ENCODE results near the gene DDX39B.
"Not testable (repeated sequence)": the region's sequence is repeated elsewhere in the genome, so short reads cannot be mapped to it uniquely, and the experiment has no call there.

The DDX39B gene

GRCh38 chr6:31489086-31489485, 52.7 kb downstream of the DDX39B start:
- no peak for TF ChIP-seq REST (IDR thresholded peaks at IDR 0.05; ENCODE audit: insufficient replicate concordance, low read depth)
- TF ChIP-seq POLR2AphosphoS5 (IDR thresholded peaks at IDR 0.05; ENCODE audit: low read depth), result no peak
- no peak for TF ChIP-seq GABPA (IDR thresholded peaks at IDR 0.05; ENCODE audit: low read depth)
- no peak for TF ChIP-seq SPI1 (IDR thresholded peaks at IDR 0.05; ENCODE audit: borderline replicate concordance, low read depth)
- TF ChIP-seq CTCF (IDR thresholded peaks at IDR 0.05; ENCODE audit: insufficient read depth, low read length), result no peak
- no peak overlapping the region for H3K27ac ChIP-seq (replicated peaks)
- no peak for DNase-seq (ENCODE audit: low read depth in 1 of 2, low spot score in 1 of 2)
- H3K27me3 ChIP-seq (ENCODE audit: insufficient read depth, poor library complexity, severe bottlenecking), result no peaks in the 10 kb centered on the region
- no peak overlapping the region for H3K4me3 ChIP-seq (replicated peaks; ENCODE audit: insufficient read depth, low read length)

- not testable (repeated sequence) for H3K27me3 ChIP-seq (ENCODE audit: insufficient read depth, poor library complexity, severe bottlenecking); H3K4me3 ChIP-seq (replicated peaks; ENCODE audit: insufficient read depth, low read length); H3K27ac ChIP-seq (replicated peaks); DNase-seq (ENCODE audit: low read depth in 1 of 2, low spot score in 1 of 2)
Measured at GRCh38 chr6:31487674-31488073, 54.1 kb downstream of the DDX39B start.

GRCh38 chr6:31486065-31486837, 55.6 kb downstream of the DDX39B start:
- H3K27ac ChIP-seq (replicated peaks); DNase-seq (ENCODE audit: low read depth in 1 of 2, low spot score in 1 of 2); H3K4me3 ChIP-seq (replicated peaks; ENCODE audit: insufficient read depth, low read length); H3K27me3 ChIP-seq (ENCODE audit: insufficient read depth, poor library complexity, severe bottlenecking): not testable (repeated sequence)

- H3K27me3 ChIP-seq (ENCODE audit: insufficient read depth, poor library complexity, severe bottlenecking), result no peaks in the 10 kb centered on the region
- no peak overlapping the region for H3K4me3 ChIP-seq (replicated peaks; ENCODE audit: insufficient read depth, low read length)
- H3K27ac ChIP-seq (replicated peaks), result no peak overlapping the region
- DNase-seq (ENCODE audit: low read depth in 1 of 2, low spot score in 1 of 2), result no peak
- TF ChIP-seq SPI1 (IDR thresholded peaks at IDR 0.05; ENCODE audit: borderline replicate concordance, low read depth), result no peak
- TF ChIP-seq POLR2AphosphoS5 (IDR thresholded peaks at IDR 0.05; ENCODE audit: low read depth), result no peak
- no peak for TF ChIP-seq GABPA (IDR thresholded peaks at IDR 0.05; ENCODE audit: low read depth)
- no peak for TF ChIP-seq REST (IDR thresholded peaks at IDR 0.05; ENCODE audit: insufficient replicate concordance, low read depth)
- no peak for TF ChIP-seq CTCF (IDR thresholded peaks at IDR 0.05; ENCODE audit: insufficient read depth, low read length)
Measured at GRCh38 chr6:31485055-31485454, 56.7 kb downstream of the DDX39B start.

- no peak for DNase-seq (ENCODE audit: low read depth in 1 of 2, low spot score in 1 of 2)
- TF ChIP-seq GABPA (IDR thresholded peaks at IDR 0.05; ENCODE audit: low read depth), result no peak
- H3K4me3 ChIP-seq (replicated peaks; ENCODE audit: insufficient read depth, low read length), result no peak overlapping the region
- H3K27ac ChIP-seq (replicated peaks), result no peak overlapping the region
- no peaks in the 10 kb centered on the region for H3K27me3 ChIP-seq (ENCODE audit: insufficient read depth, poor library complexity, severe bottlenecking)
Measured at GRCh38 chr6:31483392-31483791, 58.4 kb downstream of the DDX39B start.
